KMS-11 (cell line): ENCODE measurements around the gene SMIM44.
"Not testable (repeated sequence)": the region's sequence is repeated elsewhere in the genome, so short reads cannot be mapped to it uniquely, and the experiment has no call there.

Source experiments
- H2AFZ ChIP-seq: fragments of 200-600 bp; sonication (generic); 2 replicates; pipeline ENCODE4 v1.6.1; 2016; ENCODE audit warnings: antibody characterized with exemption, mixed run types, low read depth
- H3K27ac ChIP-seq: fragments of 200-600 bp; sonication (generic); 2 replicates; pipeline ENCODE4 v1.6.1; 2016; ENCODE audit warnings: mild to moderate bottlenecking, mixed run types
- H3K27me3 ChIP-seq: fragments of 200-600 bp; sonication (generic); 2 replicates; pipeline ENCODE4 v1.6.1; 2017; ENCODE audit warnings: mild to moderate bottlenecking, low read depth, mixed run types, moderate library complexity; ENCODE audit not compliant: insufficient read depth
- H3K36me3 ChIP-seq: fragments of 200-600 bp; sonication (generic); 2 replicates; pipeline ENCODE4 v1.6.1; 2017; ENCODE audit warnings: mild to moderate bottlenecking, mixed run types; ENCODE audit not compliant: insufficient read depth
- H3K4me1 ChIP-seq: fragments of 200-600 bp; sonication (generic); 2 replicates; pipeline ENCODE4 v1.6.1; 2016; ENCODE audit warnings: mild to moderate bottlenecking, low read depth, mixed run types; ENCODE audit not compliant: poor library complexity, severe bottlenecking
- H3K4me2 ChIP-seq: fragments of 200-600 bp; sonication (generic); 2 replicates; pipeline ENCODE4 v1.7.0; 2016; ENCODE audit warnings: mild to moderate bottlenecking, mixed run types
- H3K4me3 ChIP-seq: fragments of 200-600 bp; sonication (generic); IDR thresholded peaks from 2 replicates; pipeline ENCODE4 v1.6.1; 2017; ENCODE audit warnings: low read depth, low read length, mixed read lengths; ENCODE audit not compliant: insufficient read depth
- H3K79me2 ChIP-seq: fragments of 200-600 bp; sonication (generic); 2 replicates; pipeline ENCODE4 v1.6.1; 2016; ENCODE audit warnings: low read depth, mixed run types; ENCODE audit not compliant: insufficient read depth
- H3K9ac ChIP-seq: fragments of 200-600 bp; sonication (generic); 2 replicates; pipeline ENCODE4 v1.6.1; 2016; ENCODE audit warnings: mild to moderate bottlenecking, mixed run types
- H4K20me1 ChIP-seq: fragments of 200-600 bp; sonication (generic); 2 replicates; pipeline ENCODE4 v1.6.1; 2016; ENCODE audit warnings: mild to moderate bottlenecking, mixed run types; ENCODE audit not compliant: insufficient read depth
- TF ChIP-seq, protein P1 (sequence below): fragments of 200-600 bp; sonication (generic); conservative IDR thresholded peaks from 2 replicates; pipeline ENCODE4 v1.6.1; 2017; ENCODE audit warnings: low read depth, mild to moderate bottlenecking, antibody characterized with exemption, low read length, moderate library complexity, mixed read lengths

The SMIM44 gene

DNA sequence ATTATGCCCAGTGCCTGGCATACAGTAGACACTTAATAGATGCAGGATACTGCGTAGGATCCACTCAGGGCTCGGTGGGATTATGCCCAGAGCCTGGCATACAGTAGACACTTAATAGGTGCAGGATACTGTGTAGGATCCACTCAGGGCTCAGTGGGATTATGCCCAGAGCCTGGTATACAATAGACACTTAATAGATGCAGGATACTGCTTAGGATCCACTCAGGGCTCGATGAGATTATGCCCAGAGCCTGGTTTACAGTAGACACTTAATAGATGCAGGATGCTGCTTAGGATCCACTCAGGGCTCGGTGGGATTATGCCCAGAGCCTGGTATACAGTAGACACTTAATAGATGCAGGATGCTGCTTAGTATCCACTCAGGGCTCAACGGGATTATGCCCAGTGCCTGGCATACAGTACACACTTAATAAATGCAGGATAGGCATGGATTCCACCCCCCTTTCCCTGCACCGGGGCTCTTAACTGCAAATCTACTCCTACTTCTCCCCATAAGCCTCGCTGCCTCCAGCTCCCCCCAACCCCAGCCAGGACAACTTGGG is 27.8 kb downstream of the SMIM44 start:
- Histone ChIP-seq H2AFZ (no peak overlapping the region), H3K4me1 (peaks cover 50% of the 10 kb centered on the region), H4K20me1 (no peaks in the 10 kb centered on the region), H3K79me2 (no peaks in the 10 kb centered on the region), H3K4me2 (peak overlapping the region; percentile 75; the same call in 1 of the 2 replicates), H3K27me3 (no peaks in the 10 kb centered on the region), H3K4me3 (no peak overlapping the region), H3K36me3 (no peaks in the 10 kb centered on the region), H3K9ac (no peak overlapping the region), H3K27ac (no peak overlapping the region)
- TF ChIP-seq, protein P1, sequence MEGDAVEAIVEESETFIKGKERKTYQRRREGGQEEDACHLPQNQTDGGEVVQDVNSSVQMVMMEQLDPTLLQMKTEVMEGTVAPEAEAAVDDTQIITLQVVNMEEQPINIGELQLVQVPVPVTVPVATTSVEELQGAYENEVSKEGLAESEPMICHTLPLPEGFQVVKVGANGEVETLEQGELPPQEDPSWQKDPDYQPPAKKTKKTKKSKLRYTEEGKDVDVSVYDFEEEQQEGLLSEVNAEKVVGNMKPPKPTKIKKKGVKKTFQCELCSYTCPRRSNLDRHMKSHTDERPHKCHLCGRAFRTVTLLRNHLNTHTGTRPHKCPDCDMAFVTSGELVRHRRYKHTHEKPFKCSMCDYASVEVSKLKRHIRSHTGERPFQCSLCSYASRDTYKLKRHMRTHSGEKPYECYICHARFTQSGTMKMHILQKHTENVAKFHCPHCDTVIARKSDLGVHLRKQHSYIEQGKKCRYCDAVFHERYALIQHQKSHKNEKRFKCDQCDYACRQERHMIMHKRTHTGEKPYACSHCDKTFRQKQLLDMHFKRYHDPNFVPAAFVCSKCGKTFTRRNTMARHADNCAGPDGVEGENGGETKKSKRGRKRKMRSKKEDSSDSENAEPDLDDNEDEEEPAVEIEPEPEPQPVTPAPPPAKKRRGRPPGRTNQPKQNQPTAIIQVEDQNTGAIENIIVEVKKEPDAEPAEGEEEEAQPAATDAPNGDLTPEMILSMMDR = no peak

DNA sequence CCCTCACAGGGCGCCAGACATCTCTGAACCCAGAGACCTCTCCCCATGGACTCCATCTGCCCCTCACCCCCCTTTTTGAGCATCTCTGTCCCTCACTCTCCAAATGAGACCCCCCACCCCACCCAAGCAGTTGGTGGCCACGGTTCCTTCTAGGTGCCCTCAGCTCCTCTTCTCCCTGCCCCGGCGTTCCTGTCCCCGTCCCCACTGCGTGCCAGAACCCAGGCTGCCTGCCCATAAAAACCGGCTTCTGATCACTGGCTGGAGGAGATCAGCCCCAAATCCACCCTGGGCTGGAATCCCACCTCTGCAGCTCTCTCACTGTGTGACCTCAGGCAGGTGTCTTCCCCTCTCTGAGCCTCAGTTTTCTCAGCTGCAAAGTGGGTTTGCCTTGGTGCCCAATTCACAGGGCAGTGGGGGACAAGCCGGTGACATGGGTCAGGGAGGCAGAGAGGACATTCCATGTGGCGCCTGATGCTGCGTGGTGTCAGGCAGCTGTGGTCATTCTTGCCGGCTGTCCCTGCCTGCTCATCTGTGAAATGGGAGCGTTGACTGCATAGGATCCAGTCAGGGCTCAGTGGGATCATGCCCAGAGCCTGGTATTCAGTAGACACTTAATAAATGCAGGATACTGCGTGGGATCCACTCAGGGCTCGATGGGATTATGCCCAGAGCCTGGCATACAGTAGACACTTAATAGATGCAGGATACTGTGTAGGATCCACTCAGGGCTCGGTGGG is 28.4 kb downstream of the SMIM44 start:
- no peaks in the 10 kb centered on the region for H3K36me3 ChIP-seq
- no peaks in the 10 kb centered on the region for H3K79me2 ChIP-seq
- no peaks in the 10 kb centered on the region for H3K27me3 ChIP-seq
- H3K27ac ChIP-seq = no peak overlapping the region
- H3K4me2 ChIP-seq = no peak overlapping the region
- TF ChIP-seq, protein P1 = no peak
- H3K4me3 ChIP-seq = no peak overlapping the region
- H2AFZ ChIP-seq = no peak overlapping the region
- peaks cover 50% of the 10 kb centered on the region for H3K4me1 ChIP-seq
- H4K20me1 ChIP-seq = no peaks in the 10 kb centered on the region
- H3K9ac ChIP-seq = no peak overlapping the region

DNA sequence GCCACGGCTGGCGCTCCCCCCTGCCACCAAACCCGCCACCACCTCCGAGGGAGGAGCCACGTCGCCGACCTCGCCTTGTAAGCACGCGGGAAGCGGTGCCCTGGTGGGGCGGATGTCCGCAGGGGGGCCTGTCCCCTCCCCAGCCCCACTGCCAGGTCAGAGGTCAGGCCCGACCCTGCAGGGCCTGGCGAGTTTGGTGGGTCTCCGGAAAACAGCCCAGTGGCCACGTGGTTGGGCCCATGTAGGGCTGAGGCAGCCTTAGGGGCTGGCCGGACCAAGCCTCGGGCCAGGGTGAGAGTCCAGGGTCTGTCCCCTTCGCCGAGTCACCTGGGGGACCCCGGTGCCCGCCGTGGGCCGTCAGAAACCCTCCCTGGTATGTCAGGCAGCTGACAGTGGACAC is 29.4 kb downstream of the SMIM44 start:
- Histone ChIP-seq H3K4me1 (peaks cover 40% of the 10 kb centered on the region), H3K27ac (no peak overlapping the region), H3K27me3 (no peaks in the 10 kb centered on the region), H3K36me3 (no peaks in the 10 kb centered on the region), H2AFZ (no peak overlapping the region), H3K4me2 (no peak overlapping the region), H4K20me1 (no peaks in the 10 kb centered on the region), H3K79me2 (no peaks in the 10 kb centered on the region), H3K4me3 (no peak overlapping the region), H3K9ac (no peak overlapping the region)
- TF ChIP-seq, protein P1 = no peak

DNA sequence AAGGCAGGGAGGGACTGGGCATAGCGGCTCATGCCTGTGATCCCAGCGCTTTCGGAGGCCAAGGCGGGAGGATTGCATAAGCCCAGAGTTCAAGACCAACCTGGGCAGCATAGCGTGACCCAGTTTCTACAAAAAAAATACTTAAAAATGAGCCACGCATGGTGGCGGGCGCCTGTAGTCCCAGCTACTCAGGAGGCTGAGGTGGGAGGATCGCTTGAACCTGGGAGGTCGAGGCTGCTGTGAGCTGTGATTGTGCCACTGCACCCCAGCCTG is 30.4 kb downstream of the SMIM44 start:
- H3K27me3 ChIP-seq, H3K4me3 ChIP-seq, H2AFZ ChIP-seq, H3K79me2 ChIP-seq, H3K27ac ChIP-seq, H3K36me3 ChIP-seq, H3K4me2 ChIP-seq, H3K9ac ChIP-seq, H4K20me1 ChIP-seq: not testable (repeated sequence)
- peaks cover 30% of the 10 kb centered on the region for H3K4me1 ChIP-seq

DNA sequence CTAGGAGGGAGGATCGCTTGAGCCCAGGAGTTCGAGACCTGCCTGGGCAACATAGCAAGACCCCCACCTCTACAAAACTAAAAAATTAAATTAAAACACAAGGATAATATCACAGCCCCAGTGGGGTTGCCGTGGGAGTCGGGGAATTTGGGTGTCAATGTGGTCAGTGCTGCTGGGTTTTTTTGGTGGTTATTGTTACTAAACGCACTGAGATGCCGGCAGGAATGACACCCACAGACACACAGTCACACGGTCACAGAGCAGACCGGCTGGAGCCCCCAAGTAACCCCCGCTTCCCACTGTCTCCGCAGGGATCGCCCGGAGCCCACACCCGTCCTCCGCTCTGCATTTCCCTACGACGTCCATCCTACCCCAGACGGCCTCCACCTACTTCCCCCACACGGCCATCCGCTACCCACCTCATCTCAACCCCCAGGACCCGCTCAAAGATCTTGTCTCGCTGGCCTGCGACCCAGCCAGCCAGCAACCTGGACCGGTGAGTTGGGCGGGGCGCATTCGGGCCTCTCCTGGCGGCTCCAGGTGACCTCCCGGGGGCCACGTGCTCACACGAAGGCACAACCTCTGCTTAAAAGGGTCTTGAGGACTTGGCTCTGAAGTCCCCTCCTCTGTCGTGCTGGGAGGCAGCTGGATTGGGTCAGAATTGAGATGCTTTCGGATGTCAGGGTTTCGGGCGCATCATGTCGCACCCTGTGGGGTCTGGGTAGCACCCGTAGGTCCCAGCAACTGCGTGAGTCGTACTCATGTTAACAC is 30.9 kb downstream of the SMIM44 start:
- no peaks in the 10 kb centered on the region for H3K79me2 ChIP-seq
- H3K4me3 ChIP-seq = no peak overlapping the region
- H4K20me1 ChIP-seq = no peaks in the 10 kb centered on the region
- H3K9ac ChIP-seq = no peak overlapping the region
- peaks cover 25% of the 10 kb centered on the region for H3K4me1 ChIP-seq
- H3K27me3 ChIP-seq = no peaks in the 10 kb centered on the region
- no peak overlapping the region for H2AFZ ChIP-seq
- H3K27ac ChIP-seq = no peak overlapping the region
- H3K36me3 ChIP-seq = no peaks in the 10 kb centered on the region
- no peak overlapping the region for H3K4me2 ChIP-seq
- TF ChIP-seq, protein P1 = no peak
